Measurements from ENCODE around the gene UEVLD.

The UEVLD gene

GRCh38 chr11:18526521-18527296 is 61.8 kb downstream of the UEVLD start, which contains the start of gene TSG101 (continued):
- TF ChIP-seq ZNF341 (tag by site-specific recombination; IDR thresholded peaks at IDR 0.05; ENCODE audit: low read depth) (no peak), ZBTB11 (tag by site-specific recombination; conservative IDR thresholded peaks at IDR 0.05; ENCODE audit: low read depth) (peak; percentile 97), ZNF146 (tag by site-specific recombination; IDR thresholded peaks at IDR 0.05) (no peak), ZFHX2 (tag by site-specific recombination; conservative IDR thresholded peaks at IDR 0.05) (peak; percentile 78), HOXC10 (CRISPR knock-in tag; IDR thresholded peaks at IDR 0.05) (no peak), ZNF138 (tag by site-specific recombination; IDR thresholded peaks at IDR 0.05; ENCODE audit: borderline replicate concordance) (no peak), KLF1 (tag by site-specific recombination; IDR thresholded peaks at IDR 0.05) (peak; percentile 78), ZFP37 (tag by site-specific recombination; IDR thresholded peaks at IDR 0.05) (no peak), ZNF23 (tag by site-specific recombination; IDR thresholded peaks at IDR 0.05; ENCODE audit: borderline replicate concordance) (no peak), ZNF174 (tag by site-specific recombination; IDR thresholded peaks at IDR 0.05) (no peak), ZNF24 (tag by site-specific recombination; IDR thresholded peaks at IDR 0.05) (no peak), ZNF132 (tag by site-specific recombination; IDR thresholded peaks at IDR 0.05; ENCODE audit: borderline replicate concordance) (no peak), KLF9 (tag by site-specific recombination; IDR thresholded peaks at IDR 0.05; ENCODE audit: low read depth) (peak; percentile 86), ZNF624 (tag by site-specific recombination; IDR thresholded peaks at IDR 0.05) (no peak; the same call in 1 of the 2 replicates), ZIC2 (tag by site-specific recombination; IDR thresholded peaks at IDR 0.05) (peak; percentile 44; the same call in 1 of the 2 replicates), ZBTB8A (tag by site-specific recombination; IDR thresholded peaks at IDR 0.05) (peak; percentile 56; the same call in 1 of the 2 replicates), ZNF670 (tag by site-specific recombination; IDR thresholded peaks at IDR 0.05; ENCODE audit: low read depth) (no peak), BCL6B (tag by site-specific recombination; IDR thresholded peaks at IDR 0.05) (no peak), ZNF76 (tag by site-specific recombination; IDR thresholded peaks at IDR 0.05; ENCODE audit: borderline replicate concordance, low read depth) (peak; percentile 57; the same call in 1 of the 2 replicates)
- TF ChIP-seq, protein P1, sequence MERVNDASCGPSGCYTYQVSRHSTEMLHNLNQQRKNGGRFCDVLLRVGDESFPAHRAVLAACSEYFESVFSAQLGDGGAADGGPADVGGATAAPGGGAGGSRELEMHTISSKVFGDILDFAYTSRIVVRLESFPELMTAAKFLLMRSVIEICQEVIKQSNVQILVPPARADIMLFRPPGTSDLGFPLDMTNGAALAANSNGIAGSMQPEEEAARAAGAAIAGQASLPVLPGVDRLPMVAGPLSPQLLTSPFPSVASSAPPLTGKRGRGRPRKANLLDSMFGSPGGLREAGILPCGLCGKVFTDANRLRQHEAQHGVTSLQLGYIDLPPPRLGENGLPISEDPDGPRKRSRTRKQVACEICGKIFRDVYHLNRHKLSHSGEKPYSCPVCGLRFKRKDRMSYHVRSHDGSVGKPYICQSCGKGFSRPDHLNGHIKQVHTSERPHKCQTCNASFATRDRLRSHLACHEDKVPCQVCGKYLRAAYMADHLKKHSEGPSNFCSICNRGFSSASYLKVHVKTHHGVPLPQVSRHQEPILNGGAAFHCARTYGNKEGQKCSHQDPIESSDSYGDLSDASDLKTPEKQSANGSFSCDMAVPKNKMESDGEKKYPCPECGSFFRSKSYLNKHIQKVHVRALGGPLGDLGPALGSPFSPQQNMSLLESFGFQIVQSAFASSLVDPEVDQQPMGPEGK (tag by site-specific recombination; IDR thresholded peaks at IDR 0.05), result peak; percentile 91
- TF ChIP-seq, protein P2, sequence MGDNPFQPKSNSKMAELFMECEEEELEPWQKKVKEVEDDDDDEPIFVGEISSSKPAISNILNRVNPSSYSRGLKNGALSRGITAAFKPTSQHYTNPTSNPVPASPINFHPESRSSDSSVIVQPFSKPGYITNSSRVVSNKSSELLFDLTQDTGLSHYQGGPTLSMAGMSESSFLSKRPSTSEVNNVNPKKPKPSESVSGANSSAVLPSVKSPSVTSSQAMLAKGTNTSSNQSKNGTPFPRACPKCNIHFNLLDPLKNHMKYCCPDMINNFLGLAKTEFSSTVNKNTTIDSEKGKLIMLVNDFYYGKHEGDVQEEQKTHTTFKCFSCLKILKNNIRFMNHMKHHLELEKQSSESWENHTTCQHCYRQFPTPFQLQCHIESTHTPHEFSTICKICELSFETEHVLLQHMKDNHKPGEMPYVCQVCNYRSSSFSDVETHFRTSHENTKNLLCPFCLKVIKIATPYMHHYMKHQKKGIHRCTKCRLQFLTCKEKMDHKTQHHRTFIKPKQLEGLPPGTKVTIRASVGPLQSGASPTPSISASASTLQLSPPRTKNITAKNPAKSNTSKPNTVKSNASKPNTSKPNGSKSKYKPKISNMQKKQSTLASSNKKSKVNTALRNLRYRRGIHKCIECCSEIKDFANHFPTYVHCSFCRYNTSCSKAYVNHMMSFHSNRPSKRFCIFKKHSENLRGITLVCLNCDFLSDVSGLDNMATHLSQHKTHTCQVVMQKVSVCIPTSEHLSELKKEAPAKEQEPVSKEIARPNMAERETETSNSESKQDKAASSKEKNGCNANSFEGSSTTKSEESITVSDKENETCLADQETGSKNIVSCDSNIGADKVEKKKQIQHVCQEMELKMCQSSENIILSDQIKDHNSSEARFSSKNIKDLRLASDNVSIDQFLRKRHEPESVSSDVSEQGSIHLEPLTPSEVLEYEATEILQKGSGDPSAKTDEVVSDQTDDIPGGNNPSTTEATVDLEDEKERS (tag by site-specific recombination; IDR thresholded peaks at IDR 0.05), result no peak
- TF ChIP-seq, protein P3, sequence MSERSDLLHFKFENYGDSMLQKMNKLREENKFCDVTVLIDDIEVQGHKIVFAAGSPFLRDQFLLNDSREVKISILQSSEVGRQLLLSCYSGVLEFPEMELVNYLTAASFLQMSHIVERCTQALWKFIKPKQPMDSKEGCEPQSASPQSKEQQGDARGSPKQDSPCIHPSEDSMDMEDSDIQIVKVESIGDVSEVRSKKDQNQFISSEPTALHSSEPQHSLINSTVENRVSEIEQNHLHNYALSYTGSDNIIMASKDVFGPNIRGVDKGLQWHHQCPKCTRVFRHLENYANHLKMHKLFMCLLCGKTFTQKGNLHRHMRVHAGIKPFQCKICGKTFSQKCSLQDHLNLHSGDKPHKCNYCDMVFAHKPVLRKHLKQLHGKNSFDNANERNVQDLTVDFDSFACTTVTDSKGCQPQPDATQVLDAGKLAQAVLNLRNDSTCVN (tag by site-specific recombination; optimal IDR thresholded peaks at IDR 0.05), result peak; percentile 68
- TF ChIP-seq, protein P4, sequence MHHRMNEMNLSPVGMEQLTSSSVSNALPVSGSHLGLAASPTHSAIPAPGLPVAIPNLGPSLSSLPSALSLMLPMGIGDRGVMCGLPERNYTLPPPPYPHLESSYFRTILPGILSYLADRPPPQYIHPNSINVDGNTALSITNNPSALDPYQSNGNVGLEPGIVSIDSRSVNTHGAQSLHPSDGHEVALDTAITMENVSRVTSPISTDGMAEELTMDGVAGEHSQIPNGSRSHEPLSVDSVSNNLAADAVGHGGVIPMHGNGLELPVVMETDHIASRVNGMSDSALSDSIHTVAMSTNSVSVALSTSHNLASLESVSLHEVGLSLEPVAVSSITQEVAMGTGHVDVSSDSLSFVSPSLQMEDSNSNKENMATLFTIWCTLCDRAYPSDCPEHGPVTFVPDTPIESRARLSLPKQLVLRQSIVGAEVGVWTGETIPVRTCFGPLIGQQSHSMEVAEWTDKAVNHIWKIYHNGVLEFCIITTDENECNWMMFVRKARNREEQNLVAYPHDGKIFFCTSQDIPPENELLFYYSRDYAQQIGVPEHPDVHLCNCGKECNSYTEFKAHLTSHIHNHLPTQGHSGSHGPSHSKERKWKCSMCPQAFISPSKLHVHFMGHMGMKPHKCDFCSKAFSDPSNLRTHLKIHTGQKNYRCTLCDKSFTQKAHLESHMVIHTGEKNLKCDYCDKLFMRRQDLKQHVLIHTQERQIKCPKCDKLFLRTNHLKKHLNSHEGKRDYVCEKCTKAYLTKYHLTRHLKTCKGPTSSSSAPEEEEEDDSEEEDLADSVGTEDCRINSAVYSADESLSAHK (tag by site-specific recombination; IDR thresholded peaks at IDR 0.05), result no peak

Data from HEK293 (cell line).